GM18505 (cell line): ENCODE data around the gene PIP5KL1.

Experiments used
- ATAC-seq: cut with Tn5 transposase; IDR thresholded peaks from one replicate; pipeline ENCODE4 v1.9.1; 2021; ENCODE audit not compliant: unreplicated experiment
- POLR2A ChIP-seq: IDR thresholded peaks from 4 replicates; pipeline ENCODE4 v1.6.1; 2011; ENCODE audit warnings: borderline replicate concordance; ENCODE audit not compliant: insufficient read depth, insufficient read length; ENCODE audit errors: extremely low read depth

PIP5KL1 gene

GRCh38 chr9:127963041-127963358 is 32.4 kb upstream of the PIP5KL1 start:
- ATAC-seq, result no peak
- no peak for TF ChIP-seq POLR2A

- TF ChIP-seq POLR2A, result no peak
- no peak for ATAC-seq
These were observed 31.7 kb upstream of the PIP5KL1 start for GRCh38 chr9:127962278-127962677.

GRCh38 chr9:127961613-127962155 is 31.1 kb upstream of the PIP5KL1 start:
- no peak for TF ChIP-seq POLR2A
- ATAC-seq, result no peak

GRCh38 chr9:127961155-127961490 is 30.5 kb upstream of the PIP5KL1 start:
- no peak for TF ChIP-seq POLR2A
- no peak for ATAC-seq

DNA sequence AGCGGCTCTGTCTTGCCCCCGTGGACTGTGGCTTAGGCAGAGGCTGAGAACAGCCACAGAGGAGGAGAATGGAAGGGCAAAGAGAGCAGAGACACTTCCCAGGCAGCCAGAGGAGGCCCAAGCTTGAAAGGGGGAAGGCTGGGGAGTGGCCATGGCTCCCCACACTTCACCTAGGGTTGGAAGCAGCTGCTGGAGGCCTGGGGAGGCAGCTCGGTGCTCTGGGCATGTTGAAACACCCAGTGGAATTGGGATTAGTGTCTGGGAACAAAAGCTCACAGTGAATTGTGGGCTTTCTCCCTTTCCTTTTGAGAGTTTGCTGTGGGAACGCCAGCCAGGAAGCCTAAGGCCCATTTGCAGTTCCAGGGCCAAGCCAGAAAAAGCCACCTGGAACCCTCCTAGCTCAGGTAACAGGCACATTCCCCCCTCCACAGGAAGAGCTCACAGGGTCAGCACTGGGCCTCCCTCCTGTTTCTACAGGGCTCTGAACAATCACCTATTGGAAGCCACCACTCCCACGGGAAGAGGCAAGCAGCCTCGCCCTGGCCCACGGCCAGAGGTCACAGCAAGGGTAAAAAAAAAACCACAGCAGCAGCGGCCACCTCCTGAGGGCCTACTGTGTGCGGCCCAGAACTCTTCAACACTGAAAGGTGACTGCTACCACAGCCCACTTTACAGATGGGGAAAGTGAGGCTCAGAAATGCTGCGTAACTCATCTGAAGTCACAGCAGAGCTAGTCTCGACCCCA is 30.0 kb upstream of the PIP5KL1 start:
- ATAC-seq, result no peak
- no peak for TF ChIP-seq POLR2A

DNA sequence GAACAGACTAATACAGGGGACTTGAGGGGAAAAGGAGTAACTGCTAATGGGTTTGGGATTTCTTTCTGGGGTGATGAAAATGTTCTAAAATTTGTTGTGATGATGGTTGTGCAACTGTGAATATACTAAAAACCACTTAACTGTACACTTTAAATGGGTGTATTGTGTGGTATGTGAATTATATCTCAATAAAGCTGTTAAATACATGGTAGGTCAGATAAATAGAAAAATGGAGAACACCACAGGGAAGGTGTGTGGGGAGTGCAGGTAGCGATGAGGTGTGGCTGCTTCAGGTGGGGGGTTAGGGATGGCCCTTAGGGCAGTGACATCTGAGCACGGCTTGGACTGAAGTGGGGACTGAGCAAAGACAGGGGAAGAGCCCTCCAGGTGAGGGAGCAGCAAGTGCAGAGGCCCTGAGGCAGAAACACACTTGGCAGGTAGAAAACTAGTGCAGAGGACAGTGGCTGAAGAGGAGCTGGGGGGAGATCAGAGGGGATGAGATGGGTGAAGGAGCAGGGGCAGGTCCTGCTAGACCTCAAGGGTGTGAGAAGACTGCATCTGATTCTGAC is 29.3 kb upstream of the PIP5KL1 start:
- no peak for TF ChIP-seq POLR2A

DNA sequence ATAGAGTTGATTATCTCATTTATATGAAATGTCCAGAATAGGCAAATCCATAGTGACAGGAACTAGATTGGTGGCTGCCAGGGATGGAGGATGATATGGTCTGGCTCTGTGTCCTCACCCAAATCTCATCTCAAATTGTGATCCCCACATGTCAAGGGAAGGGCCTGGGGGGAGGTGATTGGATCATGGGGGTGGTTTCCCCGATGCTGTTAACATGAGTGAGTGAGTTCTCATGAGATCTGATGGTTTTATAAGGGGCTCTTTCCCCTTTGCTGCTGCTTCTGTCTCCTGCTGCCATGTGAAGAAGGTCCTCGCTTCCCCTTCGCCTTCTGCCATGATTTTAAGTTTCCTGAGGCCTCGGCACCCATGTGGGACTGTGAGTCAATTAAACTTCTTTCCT is 28.8 kb upstream of the PIP5KL1 start:
- no peak for TF ChIP-seq POLR2A
- no peak for ATAC-seq

More for the DNA sequence above, 29.3 kb upstream of the PIP5KL1 start:
- no peak for ATAC-seq

GRCh38 chr9:127958728-127959127 is 28.2 kb upstream of the PIP5KL1 start:
- ATAC-seq, result no peak

GRCh38 chr9:127955294-127956015 is 24.9 kb upstream of the PIP5KL1 start:
- peak; percentile 68 for ATAC-seq
- TF ChIP-seq POLR2A, result no peak

More at GRCh38 chr9:127958728-127959127, 28.2 kb upstream of the PIP5KL1 start:
- no peak for TF ChIP-seq POLR2A

DNA sequence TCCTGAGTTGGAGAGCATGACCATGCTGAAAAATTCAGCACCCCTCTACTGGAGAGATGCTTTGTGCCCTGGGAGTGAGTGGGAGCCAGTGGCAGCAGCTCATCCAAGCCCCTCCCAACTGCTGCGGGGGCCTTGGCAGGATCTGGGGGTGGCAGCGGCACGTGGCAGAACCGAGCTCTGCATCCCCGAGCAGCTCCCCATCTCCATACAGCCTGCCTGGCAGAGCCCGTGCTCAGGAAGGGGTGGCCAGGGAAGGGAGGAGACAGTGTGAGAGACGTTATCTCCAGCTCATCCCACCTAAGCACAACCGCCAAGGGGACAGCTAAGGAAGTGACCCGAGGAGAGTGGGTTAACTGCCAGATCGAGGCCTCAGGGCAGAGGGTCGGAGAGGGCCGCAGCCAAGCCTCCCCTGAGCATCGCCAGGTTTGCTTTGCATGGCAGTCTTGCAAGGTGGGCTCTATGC is 24.3 kb upstream of the PIP5KL1 start:
- no peak for ATAC-seq
- TF ChIP-seq POLR2A, result no peak

- no peak for ATAC-seq
- TF ChIP-seq POLR2A, result no peak
These were observed 23.4 kb upstream of the PIP5KL1 start for GRCh38 chr9:127953768-127954505.

DNA sequence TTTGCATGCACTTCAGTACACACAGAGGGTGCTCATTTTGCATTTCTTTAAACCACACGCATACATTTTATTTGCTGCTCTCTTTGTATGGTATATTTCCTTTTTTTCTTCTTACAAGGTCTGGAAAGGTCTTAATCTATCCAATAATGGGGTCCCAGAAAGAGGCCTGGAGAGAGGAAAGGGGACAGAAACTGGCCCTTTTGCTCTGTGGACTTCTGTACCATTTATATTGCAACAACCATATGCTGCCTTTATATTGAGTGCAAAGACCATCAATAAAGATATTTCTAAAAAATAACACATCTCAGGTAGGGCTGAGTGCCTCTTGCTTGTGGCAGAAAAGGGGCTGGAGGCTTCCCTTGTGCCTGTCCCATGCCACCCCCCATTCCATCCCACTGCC is 22.6 kb upstream of the PIP5KL1 start:
- no peak for TF ChIP-seq POLR2A
- no peak for ATAC-seq
